ENCODE data around the gene OR13H1. TPM values are rescaled to one million over a fixed set of nuclear protein-coding genes. Genes with fewer than 3 reads are reported as not detected.
"Not testable (repeated sequence)": the region's sequence is repeated elsewhere in the genome, so short reads cannot be mapped to it uniquely, and the experiment has no call there.

The OR13H1 gene
- total RNA-seq: not detected

GRCh38 chrX:131543774-131544173 lies at the start of gene OR13H1:
Gene OR13H1 (plus strand): TSS chrX:131544074. CDS start chrX:131544074, 0 bp downstream.
- H3K27me3 ChIP-seq: no peaks in the 10 kb centered on the region
- no peaks in the 10 kb centered on the region for H3K36me3 ChIP-seq
- H3K9me3 ChIP-seq: no peaks in the 10 kb centered on the region
- no peak within 1 kb of the TSS for H3K27ac ChIP-seq
- TF ChIP-seq EP300 (IDR thresholded peaks at IDR 0.05) (no peak), POLR2A (IDR thresholded peaks at IDR 0.05) (no peak), POLR2AphosphoS5 (IDR thresholded peaks at IDR 0.05) (no peak)
- H3K4me3 ChIP-seq: no peak within 1 kb of the TSS
- WGBS, 2 donors (ENCODE audit: low coverage in 1 of 2): 50% methylated on average over 1 of the region's 1 CpG; no CpG with 5 or more reads in 1 of the 2 donors
- ATAC-seq: no peak
- H3K4me1 ChIP-seq: no peaks in the 10 kb centered on the region

GRCh38 chrX:131501556-131501955 lies 42.3 kb upstream of the OR13H1 start:
- H3K4me1 ChIP-seq, ATAC-seq, H3K27me3 ChIP-seq, H3K4me3 ChIP-seq, H3K36me3 ChIP-seq, H3K9me3 ChIP-seq, H3K27ac ChIP-seq: not testable (repeated sequence)
- 67 to 100% methylated on average over 1 of the region's 5 CpGs for WGBS, 2 donors (ENCODE audit: low coverage in 1 of 2)

GRCh38 chrX:131513159-131513914 lies 30.5 kb upstream of the OR13H1 start:
- no peaks in the 10 kb centered on the region for H3K4me1 ChIP-seq
- TF ChIP-seq POLR2AphosphoS5 (IDR thresholded peaks at IDR 0.05) (no peak), POLR2A (IDR thresholded peaks at IDR 0.05) (no peak)
- no peaks in the 10 kb centered on the region for H3K9me3 ChIP-seq
- no peak for ATAC-seq
- H3K27ac ChIP-seq: no peak overlapping the region
- WGBS, 2 donors (ENCODE audit: low coverage in 1 of 2): no CpG with 5 or more reads among the region's 9 CpGs
- no peaks in the 10 kb centered on the region for H3K36me3 ChIP-seq
- H3K27me3 ChIP-seq: no peaks in the 10 kb centered on the region
- no peak overlapping the region for H3K4me3 ChIP-seq

- no peak for ATAC-seq
- no peaks in the 10 kb centered on the region for H3K4me1 ChIP-seq
- TF ChIP-seq POLR2AphosphoS5 (IDR thresholded peaks at IDR 0.05) (no peak), CTCF (IDR thresholded peaks at IDR 0.05) (no peak), POLR2A (IDR thresholded peaks at IDR 0.05) (no peak), EP300 (IDR thresholded peaks at IDR 0.05) (no peak)
- H3K9me3 ChIP-seq: no peaks in the 10 kb centered on the region
- no peaks in the 10 kb centered on the region for H3K27me3 ChIP-seq
- no peak overlapping the region for H3K4me3 ChIP-seq
- no peaks in the 10 kb centered on the region for H3K36me3 ChIP-seq
- WGBS, 2 donors (ENCODE audit: low coverage in 1 of 2): 43 to 71% methylated on average over 2 of the region's 2 CpGs
- no peak overlapping the region for H3K27ac ChIP-seq
These were observed 22.1 kb upstream of the OR13H1 start for GRCh38 chrX:131521824-131522223.

- H3K27me3 ChIP-seq: no peaks in the 10 kb centered on the region
- H3K27ac ChIP-seq: no peak overlapping the region
- TF ChIP-seq CTCF (IDR thresholded peaks at IDR 0.05): no peak
- TF ChIP-seq POLR2A (IDR thresholded peaks at IDR 0.05): no peak
- TF ChIP-seq EP300 (IDR thresholded peaks at IDR 0.05): no peak
- no peak for TF ChIP-seq POLR2AphosphoS5 (IDR thresholded peaks at IDR 0.05)
- H3K9me3 ChIP-seq: no peaks in the 10 kb centered on the region
- no peaks in the 10 kb centered on the region for H3K4me1 ChIP-seq
- no peaks in the 10 kb centered on the region for H3K36me3 ChIP-seq
- no CpG with 5 or more reads among the region's 4 CpGs for WGBS, 2 donors (ENCODE audit: low coverage in 1 of 2)
- no peak for ATAC-seq
- no peak overlapping the region for H3K4me3 ChIP-seq
These were observed 344 bp downstream of the OR13H1 start for GRCh38 chrX:131544218-131544617.

GRCh38 chrX:131549011-131549410 lies 5.1 kb downstream of the OR13H1 start:
- Histone ChIP-seq H3K27me3 (no peaks in the 10 kb centered on the region), H3K4me3 (no peak overlapping the region), H3K27ac (no peak overlapping the region), H3K4me1 (no peaks in the 10 kb centered on the region), H3K9me3 (no peaks in the 10 kb centered on the region), H3K36me3 (no peaks in the 10 kb centered on the region)
- 7 to 33% methylated on average over 1 to 2 of the region's 2 CpGs for WGBS, 2 donors (ENCODE audit: low coverage in 1 of 2)
- ATAC-seq: no peak
- TF ChIP-seq CTCF (IDR thresholded peaks at IDR 0.05) (no peak), EP300 (IDR thresholded peaks at IDR 0.05) (no peak), POLR2A (IDR thresholded peaks at IDR 0.05) (no peak), POLR2AphosphoS5 (IDR thresholded peaks at IDR 0.05) (no peak)

- H3K27ac ChIP-seq, ATAC-seq, H3K9me3 ChIP-seq, H3K4me3 ChIP-seq, H3K4me1 ChIP-seq, H3K36me3 ChIP-seq, H3K27me3 ChIP-seq: not testable (repeated sequence)
- 90 to 100% methylated on average over 1 to 2 of the region's 10 CpGs for WGBS, 2 donors (ENCODE audit: low coverage in 1 of 2)
These were observed 8.6 kb downstream of the OR13H1 start for GRCh38 chrX:131552453-131552852.
